GM18858 (cell line): ENCODE measurements around the gene ABTB2.
"Not testable (repeated sequence)": the region's sequence is repeated elsewhere in the genome, so short reads cannot be mapped to it uniquely, and the experiment has no call there.

Experiments
- ATAC-seq: cut with Tn5 transposase; IDR thresholded peaks from one replicate; pipeline ENCODE4 v1.9.1; 2021; ENCODE audit not compliant: unreplicated experiment

ABTB2 gene

DNA sequence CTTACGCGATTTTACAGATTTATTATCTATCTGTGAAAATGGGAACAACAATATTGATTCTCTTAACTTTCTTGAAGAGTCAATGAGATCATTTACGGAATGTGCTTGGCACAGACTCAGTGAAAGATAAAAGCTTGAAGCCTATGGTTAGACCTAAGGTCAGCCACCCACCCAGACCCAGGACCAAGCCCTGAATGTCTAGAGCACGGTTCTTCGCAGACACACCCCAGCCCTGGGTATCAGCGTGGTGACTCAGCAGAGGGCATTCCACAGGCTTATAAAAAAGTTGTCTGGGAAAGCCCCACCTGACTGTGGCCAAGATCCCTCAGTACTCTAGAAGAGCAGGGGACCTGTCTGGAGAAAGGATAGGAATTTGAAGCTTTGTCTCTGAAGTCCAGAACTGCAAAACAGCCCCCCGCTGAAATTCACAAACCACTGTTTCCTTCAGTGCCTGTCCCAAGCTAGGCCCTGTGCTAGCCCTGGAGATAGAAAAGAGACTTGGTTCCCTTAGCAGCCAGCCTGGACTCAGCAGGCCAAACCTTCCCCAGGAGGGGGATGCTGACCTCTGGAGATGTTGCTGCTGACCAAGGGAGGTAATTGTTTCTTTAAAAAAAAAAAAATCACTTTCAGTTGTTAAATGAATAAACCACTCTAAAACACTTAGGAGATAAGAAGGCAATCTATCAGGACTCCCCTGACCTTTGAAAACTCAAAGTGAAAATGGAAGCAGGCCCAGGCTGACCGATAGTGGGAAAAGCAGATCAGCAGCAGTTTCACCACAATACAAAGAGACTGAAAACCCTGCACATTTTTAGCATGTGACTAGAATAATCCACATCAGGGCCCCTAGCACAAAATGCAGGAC, 114.0 kb downstream of the ABTB2 start:
- ATAC-seq = peak; percentile 79

DNA sequence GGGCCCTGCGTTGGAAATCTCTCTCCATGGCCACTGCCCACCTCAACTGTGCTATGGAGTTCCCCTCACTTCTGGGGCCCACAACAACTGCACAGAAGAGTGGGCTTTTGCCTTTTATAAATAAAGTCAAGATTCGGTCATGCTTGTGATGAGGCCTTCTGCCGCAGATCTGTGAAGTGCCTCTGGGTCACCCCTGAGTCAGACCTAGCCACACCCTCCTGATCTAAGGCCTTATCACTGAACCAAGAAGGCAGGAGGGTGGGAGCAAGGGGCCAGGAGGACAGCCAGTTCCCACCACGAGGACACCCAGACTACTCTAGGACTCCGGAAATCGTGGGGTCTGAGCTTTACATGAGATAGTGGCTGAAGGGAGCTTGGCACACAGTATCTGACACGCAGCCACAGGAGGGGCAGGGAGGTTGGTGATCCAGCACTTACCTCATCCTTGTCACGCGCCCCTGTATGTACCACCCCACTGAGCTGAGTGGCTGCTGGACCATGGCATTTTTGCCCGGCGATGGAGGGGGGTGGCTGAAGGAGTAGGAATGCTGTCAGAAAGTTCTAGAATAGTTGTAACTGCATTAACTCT, 115.7 kb downstream of the ABTB2 start:
- ATAC-seq = no peak

DNA sequence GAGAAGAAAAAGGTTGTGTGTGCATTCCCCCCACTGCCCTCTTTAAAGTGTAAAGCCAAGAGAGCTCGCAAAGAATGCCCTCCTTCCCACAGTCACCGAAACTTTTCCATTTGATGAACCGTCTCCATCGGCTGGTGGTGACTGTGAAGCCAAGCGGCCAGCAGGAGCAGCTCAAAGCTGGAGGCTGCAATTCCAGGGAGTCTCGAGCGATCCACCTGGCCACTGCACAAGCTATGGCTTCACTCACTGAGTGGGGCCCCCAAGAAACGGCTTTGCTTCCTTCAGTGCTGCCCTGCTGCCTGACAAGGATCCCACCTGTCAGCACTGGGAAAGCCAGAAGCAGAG, 117.7 kb downstream of the ABTB2 start:
- no peak for ATAC-seq

DNA sequence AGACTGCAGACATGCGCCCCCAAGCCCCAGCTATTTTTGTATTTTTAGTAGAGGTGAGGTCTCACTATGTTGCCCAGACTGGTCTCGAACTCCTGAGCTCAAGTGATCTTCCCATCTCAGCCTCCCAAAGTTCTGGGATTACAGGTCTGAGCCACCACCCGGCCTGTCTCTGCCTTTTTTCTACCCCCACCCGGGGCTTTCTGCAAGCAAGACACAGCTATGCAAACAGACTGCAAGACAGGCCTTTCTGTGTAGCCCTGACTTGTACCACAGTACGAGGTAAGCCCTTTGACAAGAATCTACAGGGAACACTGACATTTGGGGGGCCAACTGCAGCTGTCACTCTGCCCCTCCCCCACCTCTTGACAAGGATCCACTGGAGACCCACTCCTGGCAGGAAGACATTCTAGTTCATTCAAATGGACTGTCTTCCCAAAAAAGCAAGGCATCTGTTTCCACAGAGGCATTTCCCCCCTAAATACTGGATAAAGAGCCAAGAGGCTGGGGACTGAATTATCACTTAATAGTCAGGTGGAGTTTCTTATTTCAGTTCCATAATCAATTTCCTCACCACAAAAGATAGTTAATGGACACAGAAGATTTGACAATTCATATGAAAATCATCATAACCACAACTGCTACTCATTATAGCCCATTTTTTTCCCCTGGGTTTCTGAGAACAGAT, 118.2 kb downstream of the ABTB2 start:
- ATAC-seq = no peak

DNA sequence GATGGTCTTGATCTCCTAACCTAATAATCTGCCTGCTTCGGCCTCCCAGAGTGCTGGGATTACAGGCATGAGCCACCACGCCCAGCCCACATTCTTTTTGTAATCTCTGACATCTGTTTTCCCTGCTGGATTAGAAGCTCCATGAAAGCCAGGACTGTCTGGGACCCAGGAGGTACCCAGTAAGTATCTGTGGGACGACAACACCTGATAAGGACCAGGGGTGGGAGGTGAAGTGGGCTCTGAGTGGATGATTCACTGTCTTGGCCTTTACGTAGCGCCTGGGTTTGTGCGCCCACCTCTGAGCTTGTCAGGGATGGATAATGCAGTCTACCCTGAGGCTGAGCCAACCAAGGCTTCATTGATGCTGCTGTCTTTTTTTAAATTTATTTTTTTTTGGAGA, 118.8 kb downstream of the ABTB2 start:
- no peak for ATAC-seq

DNA sequence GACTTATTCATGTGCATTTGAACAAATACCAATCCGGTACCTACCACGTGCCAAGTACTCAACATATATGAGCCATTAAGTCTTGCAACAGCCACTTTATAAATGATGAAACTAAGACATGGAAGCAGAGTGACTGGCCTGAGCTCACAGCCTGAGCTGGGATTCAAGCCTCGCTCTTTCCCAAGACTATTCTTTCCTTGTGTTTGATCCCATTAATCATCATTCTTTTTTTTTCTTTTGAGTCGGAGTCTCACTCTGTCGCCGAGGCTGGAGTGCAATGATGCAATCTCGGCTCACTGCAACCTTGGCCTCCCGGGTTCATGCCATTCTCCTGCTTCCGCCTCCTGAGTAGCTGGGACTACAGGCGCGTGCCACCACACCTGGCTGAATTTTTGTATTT, 119.3 kb downstream of the ABTB2 start:
- ATAC-seq = no peak

DNA sequence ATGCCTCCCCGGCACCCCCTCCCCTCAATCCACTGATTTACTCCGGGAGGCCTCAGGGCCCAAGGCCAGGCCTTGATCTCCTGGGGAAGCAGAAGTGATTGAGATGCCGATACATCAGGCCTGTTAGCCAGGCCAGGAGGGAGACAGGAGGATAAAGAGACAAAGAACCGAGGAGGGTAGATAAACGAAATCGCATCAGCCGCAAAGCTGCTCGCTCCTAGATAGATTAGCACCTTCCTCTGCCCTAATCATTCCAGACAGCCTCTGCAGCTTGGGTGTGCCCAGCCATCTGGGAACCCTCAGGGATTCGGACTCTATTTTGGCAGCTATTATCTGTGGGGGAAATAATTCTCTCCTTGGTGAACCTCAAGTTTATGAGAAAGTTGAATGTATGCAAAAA, 121.2 kb downstream of the ABTB2 start:
- ATAC-seq = no peak

DNA sequence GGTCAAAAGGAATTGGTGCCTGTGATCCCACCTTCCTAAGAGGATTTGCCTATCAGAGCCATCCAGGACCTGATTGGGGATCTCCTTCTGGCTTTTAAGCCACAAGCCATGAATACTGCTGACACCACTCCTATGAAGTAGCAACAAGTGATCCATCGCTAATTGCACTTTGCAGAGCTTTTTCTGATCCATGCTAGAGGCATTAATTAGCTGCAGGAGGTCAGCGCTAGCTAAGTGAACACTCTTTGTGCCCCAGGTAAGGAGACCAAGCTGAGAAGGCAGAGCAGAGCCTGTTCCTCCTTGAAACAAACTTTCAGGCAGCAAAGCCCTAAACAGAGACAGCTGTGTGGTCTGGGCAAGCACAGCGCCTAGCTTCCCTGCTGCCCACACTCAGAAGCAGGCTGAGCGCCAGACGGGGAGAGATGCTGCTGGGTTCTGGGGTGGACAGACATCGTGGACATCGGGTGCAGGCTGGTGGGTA, 122.2 kb downstream of the ABTB2 start:
- ATAC-seq = no peak

DNA sequence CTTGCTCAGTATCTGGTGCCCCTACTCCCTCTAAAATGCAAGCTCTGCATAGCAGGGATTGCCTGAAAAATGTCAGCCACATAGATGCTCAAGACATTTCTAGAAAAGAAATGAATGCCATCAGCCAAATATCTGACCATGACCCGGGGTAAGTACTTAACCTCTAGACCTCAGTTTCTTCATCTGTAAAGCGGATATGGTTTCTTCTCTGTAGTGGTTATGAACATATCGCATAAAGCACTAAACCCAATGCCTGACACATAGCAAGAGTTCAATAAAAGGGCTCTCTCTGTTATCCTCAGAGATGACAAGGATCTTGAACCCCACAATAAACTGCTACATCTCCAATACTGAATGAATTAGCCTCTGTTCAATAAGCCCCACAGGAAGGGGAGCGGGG, 122.6 kb downstream of the ABTB2 start:
- peak; percentile 36 for ATAC-seq

DNA sequence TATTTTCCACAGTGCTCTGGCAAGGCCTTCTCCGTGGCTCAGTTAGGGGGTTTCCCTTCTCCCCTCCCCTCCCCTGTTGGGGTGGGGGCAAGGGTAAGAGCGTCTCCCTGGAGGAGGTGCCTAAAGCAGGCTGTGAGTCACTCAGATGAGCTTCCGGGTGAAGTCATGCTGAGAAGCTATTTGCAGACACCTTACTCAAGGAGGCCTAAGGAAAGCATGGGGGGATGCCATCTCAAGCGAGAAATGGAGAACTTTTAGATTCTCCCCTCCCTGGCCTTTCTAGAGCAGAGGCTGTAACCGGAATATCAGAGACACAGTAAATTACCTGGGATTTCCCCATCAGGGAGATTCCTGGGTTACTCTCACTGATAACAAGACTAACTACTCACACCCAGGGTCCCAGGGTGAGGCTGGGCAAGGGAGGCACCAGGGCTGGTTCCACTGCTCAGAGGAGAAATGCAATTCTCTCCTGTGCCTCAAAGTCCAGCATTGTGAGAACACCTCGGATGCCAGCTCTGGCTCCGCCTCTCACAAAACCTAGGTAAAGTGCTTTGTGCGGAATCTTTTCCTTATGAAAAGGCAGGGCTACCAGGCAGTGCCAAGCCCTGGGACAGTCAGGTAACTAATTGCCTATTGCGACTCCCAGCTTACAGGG, 123.6 kb downstream of the ABTB2 start:
- peak; percentile 64 for ATAC-seq

DNA sequence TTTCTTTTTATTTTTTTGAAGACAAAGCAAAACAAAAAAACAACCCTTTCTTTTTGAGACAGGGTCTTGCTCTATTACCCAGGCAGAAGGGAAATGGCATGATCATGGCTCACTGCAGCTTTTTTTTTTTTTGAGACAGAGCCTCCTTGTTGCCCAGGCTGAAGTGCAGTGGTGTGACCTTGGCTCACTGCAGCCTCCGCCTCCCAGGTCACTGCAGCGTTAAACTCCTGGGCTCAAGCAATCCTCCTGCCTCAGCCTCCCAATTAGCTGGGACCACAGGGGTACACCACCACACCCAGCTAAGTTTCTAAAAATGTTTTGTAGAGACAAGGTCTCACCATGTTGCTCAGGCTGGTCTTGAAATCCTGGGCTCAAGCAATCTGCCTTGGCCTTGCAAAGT, 124.6 kb downstream of the ABTB2 start:
- ATAC-seq = no peak

DNA sequence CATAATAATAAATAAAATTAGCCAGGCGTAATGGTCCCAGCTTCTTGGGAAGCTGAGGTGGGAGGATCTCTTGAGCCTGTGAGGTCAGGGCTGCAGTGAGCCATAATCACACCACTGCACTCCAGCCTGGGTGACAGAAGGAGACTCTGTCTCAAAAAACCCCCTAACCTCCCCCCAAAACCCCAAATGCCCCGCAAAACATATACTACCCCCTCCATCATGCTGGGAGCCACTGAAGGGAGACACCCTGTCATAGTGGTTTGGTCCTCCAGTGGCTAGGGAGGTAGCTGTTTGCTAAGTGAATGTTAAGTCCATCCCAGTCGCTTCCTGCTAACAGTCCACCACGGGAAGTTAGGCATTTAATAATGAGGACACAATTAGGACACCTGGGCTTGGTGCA, 125.0 kb downstream of the ABTB2 start:
- no peak for ATAC-seq

DNA sequence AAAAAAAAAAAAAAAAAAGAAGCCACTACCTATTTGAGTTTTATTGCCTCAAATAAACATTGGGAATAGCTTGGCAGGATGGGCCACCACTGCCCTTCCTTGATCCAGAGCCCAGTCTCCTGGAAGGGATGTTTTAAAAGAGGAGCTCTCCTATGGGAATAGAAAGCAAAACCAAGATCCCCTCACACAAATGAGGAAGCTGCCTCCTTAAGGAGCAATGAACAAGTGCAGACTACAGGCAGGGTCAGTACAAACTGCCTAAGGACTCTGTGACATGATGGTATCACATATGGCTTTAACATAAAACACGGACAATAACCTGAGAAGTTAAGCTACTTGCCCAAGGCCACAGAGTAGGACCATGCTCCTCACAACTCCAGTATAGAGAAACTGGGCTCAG, 131.6 kb downstream of the ABTB2 start:
- no peak for ATAC-seq

DNA sequence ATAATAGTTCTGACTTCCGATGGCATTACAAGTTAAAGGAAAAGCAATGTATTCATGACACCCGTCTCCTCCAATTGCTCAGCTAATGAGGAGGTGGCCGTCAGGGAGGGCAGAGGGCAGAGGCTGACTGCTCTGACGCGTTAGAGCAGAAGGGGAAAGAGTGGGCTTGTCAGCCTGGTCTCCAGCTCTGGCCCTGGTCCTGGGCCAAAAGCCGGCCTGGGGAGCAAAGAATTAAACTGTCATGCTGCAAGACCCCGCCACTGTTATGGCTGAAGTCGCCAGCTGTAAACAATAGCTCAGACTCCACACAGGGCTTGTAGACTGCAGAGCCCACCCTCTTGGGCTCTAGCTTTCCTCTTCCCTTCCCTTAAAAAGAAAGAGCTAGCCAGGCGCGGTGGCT, 132.7 kb downstream of the ABTB2 start:
- no peak for ATAC-seq

DNA sequence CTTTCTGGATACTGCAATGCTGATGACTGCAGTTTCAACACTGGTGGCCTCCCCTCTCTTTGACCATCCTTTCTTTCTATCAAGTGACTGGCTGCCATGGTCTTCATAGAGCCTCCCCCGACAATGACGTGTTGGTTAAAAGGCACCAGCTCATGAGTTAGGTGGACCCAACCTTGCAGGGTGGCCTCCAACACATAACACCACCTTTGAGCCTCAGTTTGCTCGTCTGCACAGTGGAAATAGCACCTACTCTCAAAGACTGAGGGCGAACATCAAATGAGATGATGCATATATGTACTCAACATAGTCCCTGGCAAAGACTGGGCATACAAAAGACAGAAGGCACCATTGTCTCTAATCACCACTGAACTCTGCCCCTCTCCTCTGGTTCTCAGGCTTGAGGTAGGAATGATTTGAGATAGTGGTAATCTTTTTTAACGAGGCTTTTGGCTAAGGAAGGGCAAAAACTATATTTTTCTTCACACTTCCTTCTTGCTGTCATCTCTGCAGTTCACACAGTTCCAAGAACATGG, 133.3 kb downstream of the ABTB2 start:
- ATAC-seq = no peak

DNA sequence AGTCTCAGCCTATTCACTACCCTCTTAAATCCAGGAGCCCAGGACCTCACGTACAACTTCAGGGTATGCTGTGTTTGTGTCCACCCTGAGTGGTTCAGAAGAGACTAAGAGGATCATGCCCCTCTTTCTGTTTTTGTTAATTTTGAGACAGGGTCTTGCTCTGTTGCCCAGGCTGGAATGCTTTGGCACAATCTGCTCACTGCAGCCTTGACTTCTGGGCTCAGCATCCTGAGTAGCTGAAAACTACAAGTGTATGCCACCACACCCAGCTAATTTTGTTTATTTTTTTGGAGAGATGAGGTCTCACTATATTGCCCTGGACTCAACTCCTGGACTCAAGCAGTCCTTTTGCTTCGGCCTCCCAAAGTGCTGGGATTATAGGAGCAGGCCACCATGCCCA, 133.9 kb downstream of the ABTB2 start:
- no peak for ATAC-seq

DNA sequence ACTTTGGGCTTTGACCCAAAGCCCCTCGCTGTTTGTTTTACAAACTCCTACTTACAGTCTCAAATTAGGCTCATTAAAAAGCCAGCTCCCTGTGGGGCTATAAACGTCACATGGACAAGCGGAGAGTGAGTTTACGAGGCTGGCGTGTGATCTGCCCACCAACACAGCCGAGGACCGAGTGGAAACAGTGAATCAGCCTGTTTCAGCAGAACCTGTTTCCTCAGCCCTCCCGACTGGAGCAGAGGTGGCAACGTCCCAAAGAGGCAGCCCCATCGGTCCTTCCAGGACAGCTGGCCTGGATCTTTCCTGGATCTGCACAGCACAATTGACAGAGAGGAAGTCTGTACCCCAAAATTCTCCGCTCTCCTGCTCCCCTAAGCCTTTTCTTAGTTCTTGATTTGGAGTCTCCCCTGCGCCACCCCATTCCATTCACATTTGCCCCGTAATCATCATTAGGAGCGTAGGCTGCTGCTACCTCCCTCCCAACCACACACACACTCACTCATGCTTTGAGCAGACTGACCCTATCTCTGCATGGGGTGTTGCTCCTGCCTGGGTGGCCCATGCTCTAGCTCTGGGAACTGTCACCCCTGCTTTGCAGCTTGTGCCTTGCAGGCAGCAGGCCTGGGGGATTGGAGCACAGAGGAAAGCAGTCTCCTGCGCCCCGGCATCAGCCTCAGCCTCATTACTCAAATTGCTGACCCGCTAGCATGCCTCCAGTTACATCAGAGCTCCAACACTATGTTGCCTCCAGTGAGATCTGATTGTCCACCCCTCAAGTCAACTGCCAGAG, 134.6 kb downstream of the ABTB2 start:
- ATAC-seq = no peak

DNA sequence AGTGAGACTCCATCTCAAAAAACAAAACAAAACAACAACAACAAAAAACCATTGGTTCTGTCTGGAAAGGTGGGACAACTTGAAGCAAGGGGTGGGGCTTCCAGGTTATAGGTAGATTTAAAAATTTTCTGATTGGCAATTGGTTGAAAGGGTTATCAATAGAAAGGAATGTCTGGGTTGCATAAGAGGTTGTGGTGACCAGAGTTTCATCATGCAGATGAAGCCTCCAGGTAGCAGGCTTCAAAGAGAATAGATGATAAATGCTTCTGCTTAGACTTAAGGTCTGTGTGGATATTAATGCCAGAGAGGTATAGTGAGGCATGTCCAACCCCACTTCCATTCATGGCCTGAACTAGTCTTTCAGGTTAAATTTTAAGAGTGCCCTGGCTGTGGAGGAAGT, 135.8 kb downstream of the ABTB2 start:
- ATAC-seq = no peak

DNA sequence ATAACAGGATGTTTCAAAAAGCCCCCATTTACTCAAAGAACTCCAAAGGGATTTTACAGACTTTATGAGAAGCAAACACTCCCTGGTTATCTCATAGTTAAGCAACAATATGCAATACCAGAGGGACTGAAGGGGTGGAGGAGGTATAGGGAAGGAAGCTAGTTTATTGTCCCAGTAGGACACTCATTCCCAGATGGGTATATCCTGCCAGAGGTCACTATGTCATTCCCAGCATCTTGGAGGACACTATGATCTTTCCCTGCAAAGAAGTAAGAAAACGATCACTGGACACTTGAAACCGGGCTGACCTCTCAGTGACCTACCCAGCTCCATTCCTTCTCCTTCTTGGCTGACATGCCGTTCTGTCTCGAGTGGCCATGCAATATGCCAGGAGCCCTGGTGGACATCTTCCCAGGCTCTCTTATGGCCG, 137.9 kb downstream of the ABTB2 start:
- no peak for ATAC-seq

DNA sequence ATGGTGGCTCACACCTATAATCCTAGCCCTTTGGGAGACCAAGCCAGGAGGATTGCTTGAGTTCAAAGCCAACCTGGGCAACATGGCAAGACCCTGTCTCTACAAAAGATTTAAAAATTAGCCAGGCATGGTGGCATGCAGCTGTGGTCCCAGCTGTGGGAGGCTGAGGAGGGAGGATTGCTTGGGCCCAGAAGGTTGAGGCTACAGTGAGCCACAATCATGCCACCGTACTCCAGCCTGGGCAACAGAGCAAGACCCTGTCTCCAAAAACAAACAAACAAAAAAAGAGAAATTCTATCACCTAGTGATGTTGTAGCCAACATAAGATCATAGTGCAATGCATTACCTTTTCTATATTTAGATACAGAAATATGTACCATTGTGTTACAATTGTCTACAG, 138.5 kb downstream of the ABTB2 start:
- no peak for ATAC-seq

DNA sequence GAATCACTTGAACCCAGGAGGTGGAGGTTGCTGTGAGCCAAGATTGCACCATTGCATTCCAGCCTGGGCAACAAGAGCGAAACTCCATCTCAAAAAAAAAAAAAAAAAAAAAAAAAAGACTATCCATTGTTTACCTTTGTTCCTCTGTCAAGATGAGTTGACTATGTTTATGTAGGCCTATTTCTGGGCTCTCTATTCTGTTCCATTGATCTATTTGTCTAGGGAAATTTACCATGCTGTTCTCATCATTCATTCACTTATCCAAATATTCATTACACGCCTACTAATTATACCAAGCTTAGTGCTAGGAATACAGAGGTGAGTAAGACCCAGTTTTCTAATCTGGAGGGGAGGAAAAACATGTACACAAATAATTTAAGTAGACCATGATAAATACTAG, 139.1 kb downstream of the ABTB2 start:
- not testable (repeated sequence) for ATAC-seq
